NCI-H2081 (cell line): ENCODE results near the gene DLGAP4.

Experiments used
- DNase-seq, 2 experiments: peaks; one replicate each; lab custom pipeline; 2025; lab: John Stamatoyannopoulos, UW

DLGAP4 gene

GRCh38 chr20:36305602-36306551 is at the start of gene DLGAP4:
Gene DLGAP4 (plus strand): TSS chr20:36306339. CDS start chr20:36431718, 125,379 bp downstream.
- no peak for DNase-seq

- DNase-seq, result no peak
These were observed 46.7 kb upstream of the DLGAP4 start for GRCh38 chr20:36259177-36260061.

DNA sequence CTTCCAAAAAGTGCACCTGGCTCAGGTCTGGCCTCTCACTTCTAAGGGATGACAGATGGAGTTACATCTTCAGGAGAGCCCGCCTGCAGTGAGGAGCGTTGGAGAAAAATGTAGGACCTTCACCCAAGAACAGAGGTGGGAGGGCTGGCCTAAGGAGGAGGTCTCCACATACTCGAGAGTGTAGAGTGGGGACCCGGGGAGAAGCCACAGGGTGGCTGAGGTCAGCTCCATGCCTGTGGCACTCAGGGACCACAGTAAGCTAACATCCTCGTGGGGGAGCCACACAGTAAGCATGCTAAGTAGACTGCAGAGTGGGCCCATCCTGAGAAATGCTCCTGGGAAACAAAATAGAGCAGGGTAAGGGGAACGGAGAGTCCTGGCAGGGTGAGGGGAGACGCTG is 45.8 kb upstream of the DLGAP4 start:
- DNase-seq, result no peak

GRCh38 chr20:36261389-36262105 is 44.6 kb upstream of the DLGAP4 start:
- no peak for DNase-seq

DNA sequence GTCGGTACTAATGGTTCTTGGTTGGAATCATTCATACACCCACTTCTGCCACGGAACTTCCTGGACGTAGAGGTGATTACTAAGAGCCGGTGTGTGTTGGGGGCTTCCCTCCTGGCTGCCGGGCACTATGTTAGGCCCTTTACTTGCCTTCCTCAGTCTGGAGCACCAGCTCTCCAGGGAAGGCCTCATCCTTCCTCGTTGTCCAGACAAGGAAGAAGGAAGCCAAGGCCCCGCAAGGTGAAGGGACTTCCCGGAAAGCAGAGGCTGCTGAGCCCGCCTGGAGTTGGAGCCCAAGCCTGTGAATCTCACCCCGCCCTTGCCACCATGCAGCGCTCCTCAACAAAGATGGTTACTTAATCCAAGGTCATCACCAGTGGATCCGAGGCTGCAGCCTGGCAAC is 43.7 kb upstream of the DLGAP4 start:
- no peak for DNase-seq

DNA sequence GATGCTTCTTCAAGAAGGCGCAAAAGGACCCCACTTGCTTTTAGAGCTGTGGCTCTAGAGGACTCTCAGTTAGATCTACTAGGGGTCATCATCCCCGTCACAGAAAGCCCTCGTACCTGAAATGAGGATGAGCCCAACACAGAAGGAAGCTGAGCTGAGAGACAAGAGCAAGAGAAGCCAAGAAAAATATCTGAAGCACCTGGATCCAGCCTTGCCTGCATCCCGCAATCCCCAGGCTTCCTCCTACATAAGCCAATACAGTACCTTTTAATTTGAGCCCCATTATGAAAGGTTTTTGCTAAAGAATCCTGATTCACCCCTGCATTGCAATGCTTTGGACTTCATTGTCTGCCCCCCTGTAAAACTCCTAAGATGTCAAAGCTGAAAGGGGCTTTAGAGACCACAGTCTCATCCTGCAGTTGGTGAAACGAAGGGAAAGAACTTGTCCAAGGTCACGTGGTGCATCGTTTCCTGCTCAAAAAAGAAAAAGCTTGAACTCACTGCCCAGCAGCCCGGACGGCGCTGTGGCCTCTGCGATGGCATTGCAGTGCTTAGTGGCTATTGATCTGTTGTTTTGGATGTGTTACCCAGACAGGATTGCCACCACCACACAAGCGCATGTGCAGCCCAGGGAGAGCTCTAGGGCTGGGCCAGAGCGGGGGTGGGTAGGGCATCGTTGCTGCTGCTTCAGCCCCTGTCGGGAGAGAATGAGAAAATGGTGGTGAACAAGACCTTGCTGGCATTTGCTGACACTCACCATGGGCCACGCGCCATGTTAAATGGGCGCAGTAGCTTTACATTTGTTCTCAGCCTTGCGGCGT is 41.5 kb upstream of the DLGAP4 start:
- DNase-seq, result no peak

DNA sequence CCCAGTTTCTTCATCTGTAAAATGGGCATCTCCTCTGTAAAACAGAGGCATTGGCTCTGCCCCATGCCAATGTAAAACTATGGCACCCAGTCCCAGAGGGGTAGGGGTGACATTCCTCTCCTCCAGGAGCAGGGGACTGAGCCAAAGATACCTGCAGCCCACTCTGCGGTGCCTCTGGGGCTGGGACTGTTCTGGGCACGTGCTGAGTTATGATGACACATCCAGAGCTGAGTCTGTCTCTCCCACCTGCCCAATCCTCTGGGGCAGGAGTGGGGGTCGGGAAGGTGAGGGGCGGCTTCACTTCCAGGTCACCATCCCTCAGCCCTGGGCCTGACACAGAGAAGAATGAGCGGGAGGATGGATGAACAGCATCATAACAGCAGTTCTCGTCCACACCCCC is 40.0 kb upstream of the DLGAP4 start:
- no peak for DNase-seq

DNA sequence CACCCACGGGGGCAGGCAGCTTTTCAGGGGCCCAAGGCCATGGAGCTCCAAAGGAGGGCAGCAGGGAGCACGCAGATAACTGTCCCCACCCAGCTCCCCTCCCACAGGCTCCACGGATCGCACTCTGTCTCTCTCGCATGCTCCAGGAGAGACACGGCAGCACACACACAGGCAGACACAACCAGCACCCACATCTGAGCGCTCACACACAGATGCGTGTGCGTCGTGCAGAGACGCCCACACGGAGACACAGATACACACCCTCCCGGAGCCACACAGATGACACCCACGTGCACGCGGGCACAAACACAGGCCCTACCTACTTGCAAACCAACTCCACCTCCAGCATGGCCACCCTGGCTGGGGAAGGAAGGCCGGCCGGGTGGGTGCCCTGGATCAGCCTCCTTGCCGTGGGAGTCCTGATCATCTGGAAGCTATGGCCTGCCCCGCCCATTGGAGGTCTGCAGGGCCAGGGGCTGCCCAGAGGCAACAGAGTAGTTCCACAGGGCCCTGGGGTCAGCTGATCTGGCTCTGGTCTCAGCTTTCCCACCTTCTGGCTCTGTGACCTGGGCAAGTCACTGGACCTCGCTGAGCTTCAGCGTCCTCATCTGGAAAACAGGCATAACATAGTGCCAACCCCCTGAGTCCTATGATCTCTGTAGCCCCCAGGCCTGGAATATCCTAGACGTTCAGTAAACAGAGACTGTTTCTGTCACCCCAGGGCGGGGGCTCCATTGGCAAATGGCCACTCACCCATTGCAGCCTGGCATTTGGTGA is 38.3 kb upstream of the DLGAP4 start:
- DNase-seq, result no peak

DNA sequence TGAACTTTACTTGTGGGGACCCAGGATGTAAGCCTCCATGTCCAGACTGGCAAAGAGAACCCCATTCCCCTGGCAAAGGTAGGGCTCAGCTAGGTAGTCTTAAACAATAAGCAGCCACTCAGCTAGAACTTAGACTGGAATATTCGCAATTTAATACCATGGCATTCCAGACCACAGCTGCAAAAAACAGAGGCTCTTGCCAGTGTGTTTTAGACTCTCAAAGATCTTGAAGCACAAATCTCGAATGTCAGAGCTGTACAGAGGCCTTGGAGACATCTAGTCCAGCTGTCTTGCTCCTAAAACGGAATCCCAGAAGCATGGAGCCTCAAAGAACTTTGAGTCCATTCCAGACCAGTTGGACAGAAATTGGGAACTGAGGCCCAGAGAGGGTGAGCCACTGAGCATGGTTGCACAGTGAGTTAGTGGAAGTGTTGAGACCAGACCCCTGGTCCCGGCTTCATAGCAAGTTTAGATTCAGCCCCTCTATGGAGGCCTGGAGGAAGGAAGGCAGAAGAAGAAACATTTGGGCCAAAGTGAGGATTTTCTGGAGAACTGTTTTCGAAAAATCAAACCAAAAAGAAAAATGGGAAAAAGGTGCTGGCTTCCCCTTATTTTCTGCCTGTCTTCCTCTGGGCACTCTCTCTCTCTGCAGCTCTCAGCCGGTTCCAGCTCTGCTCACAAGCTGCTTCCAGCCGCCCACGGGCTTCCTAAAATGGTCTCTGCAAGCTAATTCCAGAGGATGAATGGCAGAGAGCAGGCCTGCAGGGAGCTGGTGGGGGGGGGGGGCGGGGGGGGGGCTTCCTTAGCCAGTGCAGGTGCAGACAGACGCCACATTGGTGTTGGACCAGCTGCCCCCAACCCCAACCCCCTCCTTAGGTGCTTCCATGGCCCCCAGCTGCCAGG is 37.4 kb upstream of the DLGAP4 start:
- no peak for DNase-seq

DNA sequence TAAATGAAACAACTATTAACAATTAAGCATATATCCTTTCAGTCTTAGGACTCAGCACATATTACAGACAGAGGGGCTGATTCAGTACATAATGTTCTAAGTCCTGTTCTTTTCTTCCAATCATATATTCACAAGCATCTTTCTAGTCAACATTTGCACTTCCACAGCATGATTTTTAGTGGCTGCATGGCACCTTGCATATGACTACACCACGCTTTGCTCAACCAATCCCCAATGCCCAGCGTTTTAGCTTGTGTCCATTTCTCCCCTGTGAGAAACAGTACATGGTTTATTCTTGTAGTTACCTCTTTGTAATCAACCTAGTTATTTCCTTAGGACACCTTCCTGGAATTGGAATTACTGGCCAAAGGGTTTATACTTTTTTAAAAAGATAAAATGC is 36.6 kb upstream of the DLGAP4 start:
- no peak for DNase-seq

- DNase-seq, result no peak
These were observed 35.1 kb upstream of the DLGAP4 start for GRCh38 chr20:36270744-36271638.

DNA sequence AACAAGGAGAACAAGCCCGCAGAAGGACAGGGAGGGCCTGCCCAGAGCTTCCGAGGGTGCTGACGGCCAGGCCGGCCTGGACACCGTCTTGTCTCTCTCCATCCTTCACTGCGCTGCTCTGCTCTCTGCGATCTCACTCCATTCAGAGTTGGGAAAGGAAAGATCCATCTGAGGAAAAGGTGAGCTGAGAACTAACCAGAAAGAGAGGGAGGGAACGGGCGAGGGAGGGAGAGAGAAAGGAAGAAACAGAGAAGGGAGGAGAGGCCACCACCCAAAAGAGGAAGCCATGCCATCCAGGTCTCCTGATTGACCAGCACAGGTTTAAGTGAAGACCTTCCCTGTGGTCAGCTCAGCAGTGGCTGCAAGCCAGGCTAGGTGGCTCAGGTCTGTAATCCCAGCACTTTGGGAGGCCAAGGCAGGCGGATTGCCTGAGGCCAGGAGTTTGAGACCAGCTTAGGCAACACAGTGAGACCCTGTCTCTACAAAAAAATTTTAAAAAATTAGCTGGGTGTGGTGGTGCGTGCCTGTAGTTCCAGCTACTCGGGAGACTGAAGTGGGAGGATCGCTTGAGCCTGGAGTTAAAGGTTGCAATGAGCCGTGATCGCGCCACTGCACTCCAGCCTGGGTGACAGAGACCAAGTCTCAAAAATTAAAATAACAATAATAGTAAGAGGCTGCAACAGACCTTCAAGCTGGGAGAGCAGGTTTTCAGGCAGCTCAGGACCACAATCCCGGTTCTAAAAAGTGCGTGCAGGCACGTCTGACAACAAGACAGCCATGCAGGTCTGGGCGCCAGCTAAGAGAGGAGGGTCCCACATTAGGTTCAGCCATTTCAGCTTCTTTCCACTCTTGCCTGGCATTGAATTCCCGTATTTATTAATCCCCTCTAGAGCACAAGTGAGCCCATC is 34.2 kb upstream of the DLGAP4 start:
- DNase-seq, result no peak

DNA sequence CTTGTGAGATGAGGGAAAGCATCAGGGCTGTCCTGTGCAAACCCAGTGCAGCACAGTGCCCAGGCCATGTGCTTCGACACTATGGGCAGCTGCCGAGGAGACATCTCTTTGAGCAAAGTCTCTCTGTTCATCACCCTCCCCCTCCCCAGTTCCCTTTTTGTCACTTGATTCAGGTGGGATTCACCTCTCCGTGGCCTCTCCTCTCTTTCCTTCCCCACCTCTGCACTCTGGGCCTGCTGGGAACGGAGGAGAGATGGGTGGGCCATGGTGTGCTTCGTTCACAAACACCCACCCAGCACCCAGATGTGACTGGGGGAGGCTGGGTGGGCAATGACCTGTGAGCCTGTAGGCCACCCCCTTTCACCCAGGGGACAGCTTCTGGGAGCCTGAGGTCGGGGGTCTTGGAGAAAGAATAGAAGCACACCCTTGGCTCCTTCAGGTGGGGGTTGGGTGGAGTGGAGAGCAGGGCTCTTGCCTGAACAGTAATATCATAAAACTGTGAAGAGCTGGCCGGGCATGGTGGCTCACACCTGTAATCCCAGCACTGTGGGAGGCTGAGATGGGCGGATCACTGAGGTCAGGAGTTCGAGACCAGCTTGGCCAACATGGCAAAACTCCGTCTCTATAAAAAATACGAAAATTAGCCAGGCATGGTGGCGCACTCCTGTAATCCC is 33.5 kb upstream of the DLGAP4 start:
- DNase-seq, result no peak

DNA sequence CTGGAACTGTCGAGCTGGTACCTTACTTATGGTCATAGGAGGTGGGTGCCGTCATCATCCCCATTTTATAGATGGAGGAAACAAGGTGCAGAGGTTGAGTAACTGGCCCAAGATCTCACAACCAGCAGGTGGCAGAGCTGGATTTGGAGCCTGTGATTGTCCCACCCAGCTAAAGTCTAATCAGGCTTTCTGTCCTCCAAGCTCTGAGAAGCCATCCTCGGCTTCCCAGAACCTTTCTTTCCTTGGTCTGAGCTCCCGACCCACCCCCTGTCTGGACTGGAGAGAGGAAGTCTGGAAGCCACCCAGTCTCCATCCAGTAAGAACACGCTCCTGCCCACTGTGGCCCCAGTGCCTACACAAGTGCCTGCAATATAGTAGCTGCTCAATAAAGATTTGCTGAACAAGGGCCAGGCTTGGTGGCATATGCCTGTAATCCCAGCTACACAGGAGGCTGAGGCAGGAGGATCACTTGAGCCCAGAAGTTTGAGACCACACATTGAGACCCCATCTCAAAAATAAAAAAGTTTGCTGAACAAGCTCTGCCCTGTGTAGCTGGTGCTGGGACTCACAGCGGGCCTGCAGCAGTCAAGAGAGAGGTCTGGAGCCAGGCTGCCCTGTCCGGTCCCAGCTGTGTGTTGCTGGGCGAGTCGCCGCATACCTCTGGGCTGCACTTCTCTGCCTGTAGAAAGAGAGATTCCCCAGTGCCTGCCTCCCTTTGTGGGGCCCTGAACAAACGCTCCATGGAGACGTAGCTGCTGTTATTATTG is 32.5 kb upstream of the DLGAP4 start:
- no peak for DNase-seq

DNA sequence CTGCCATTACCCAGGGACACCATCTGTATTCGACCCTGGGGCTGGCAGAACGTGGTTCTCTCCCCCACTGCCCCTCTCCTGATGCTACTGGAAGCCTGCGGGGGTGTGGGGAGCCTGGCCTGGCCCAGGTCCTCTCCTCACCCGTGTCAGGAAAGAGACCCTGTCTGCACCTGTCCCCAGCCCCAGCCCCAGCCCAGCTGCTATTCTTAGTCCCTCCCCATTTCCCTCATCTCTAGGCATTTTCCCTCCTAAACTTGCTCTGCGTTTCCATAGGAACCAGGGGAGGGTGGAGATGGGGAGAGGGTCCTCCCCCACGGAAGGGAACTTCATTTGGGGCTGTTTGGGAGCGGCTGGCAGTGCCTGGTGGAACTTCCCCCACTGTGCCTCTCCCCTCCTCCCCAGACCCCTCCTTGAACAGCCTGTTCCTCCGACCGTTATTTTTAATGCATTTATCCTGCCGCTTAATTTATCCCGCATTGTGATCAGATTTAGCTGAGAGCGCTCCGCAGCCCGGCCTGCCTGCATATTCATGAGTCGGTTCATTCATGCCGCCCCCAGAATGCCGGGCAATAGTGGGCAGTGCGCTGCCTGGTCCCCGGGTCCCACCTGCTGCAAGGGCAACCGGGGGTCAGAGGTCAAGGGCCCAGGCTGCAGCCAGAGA is 31.8 kb upstream of the DLGAP4 start:
- DNase-seq, result no peak
